ENCODE data around the gene HOXB6.

The HOXB6 gene

DNA sequence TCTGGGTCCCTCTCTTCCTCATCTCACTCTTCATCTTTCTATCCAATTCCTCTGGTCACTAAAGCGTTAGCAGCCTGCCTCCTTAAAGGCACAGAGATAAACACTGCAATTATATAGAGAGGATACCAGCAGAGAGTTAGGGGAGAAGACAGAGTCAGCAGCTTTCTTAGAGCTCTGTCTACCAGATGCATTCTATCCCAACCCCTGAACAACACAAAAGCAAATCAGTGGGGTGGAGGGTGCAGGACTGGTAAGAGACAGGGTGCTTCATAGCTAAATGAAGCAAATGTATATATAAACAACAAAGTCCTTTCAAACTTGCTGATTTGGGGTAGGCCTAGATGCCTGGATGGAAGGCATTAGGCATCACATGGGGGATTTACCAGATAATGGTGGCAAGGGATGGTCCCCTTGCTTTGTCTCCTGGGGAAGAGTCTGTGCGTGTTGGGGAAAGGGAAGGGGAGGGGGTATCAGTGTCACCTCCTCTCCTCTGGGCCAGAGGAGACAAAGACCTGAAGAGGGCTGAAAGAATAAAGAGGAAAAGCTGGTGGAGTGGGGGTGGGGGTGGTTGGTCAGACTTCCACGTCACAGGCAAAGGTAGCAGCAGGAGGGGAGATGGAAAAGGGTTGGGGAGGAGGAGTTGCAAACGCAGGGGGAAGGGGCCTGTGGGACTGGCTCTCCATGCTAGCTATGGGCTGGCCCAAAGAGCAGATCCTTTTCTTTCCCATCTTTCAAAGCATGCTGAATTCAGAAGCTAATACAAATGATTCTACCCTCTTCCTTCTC, 38.7 kb downstream of the HOXB6 start:
- Histone ChIP-seq H3K27me3 (ENCODE audit: control insufficient read depth in 3 of 3, insufficient read depth in 3 of 3, low read depth in 1 of 3, low read length in 3 of 3) (peaks cover 60 to 99% (median 99%) of the 10 kb centered on the region in 3 experiments), H3K23ac (ENCODE audit: low read depth, low read length, poor library complexity) (no peak overlapping the region), H3K9me3 (replicated peaks in 1 of 2; ENCODE audit: control insufficient read depth in 2 of 2, insufficient read depth in 1 of 2, low read depth in 1 of 2, low read length in 2 of 2) (peaks cover 0 to 2% of the 10 kb centered on the region in 2 donors), H2AFZ (ENCODE audit: low read length) (no peak overlapping the region), H4K8ac (ENCODE audit: low read depth, low read length) (no peak overlapping the region), H3K27ac (replicated peaks; ENCODE audit: low read length) (no peak overlapping the region), H3K18ac (ENCODE audit: low read length) (no peak overlapping the region), H2BK12ac (ENCODE audit: low read length) (no peak overlapping the region), H3K4me1 (ENCODE audit: control insufficient read depth in 2 of 2, insufficient read depth in 1 of 2, low read depth in 1 of 2, low read length in 2 of 2) (no peaks in the 10 kb centered on the region), H3K79me1 (ENCODE audit: low read depth, low read length) (no peaks in the 10 kb centered on the region), H3K4ac (ENCODE audit: low read length) (no peak overlapping the region), H3K4me3 (ENCODE audit: low read length in 2 of 2) (no peak overlapping the region), H3K36me3 (replicated peaks in 1 of 2; ENCODE audit: control insufficient read depth in 2 of 2, insufficient read depth in 2 of 2, low read length in 2 of 2) (no peaks in the 10 kb centered on the region), H2BK120ac (ENCODE audit: low read depth, low read length) (no peak overlapping the region), H2BK5ac (ENCODE audit: low read length) (no peak overlapping the region), H2BK15ac (ENCODE audit: low read length) (no peak overlapping the region), H3K9ac (ENCODE audit: low read depth, low read length, poor library complexity) (no peak overlapping the region), H2AK5ac (ENCODE audit: low read depth, low read length) (no peak overlapping the region), H4K91ac (ENCODE audit: low read depth, low read length, poor library complexity) (no peak overlapping the region), H3K4me2 (ENCODE audit: insufficient read depth, low read length, poor library complexity, severe bottlenecking) (no peak overlapping the region), H3K14ac (ENCODE audit: low read length) (no peak overlapping the region)
- DNase-seq (ENCODE audit: low spot score), result no peak
- WGBS, 2 donors (ENCODE audit: extremely low coverage in 2 of 2, insufficient read length in 2 of 2, insufficient replicate concordance in 1 of 2), result no CpG with 5 or more reads among the region's 4 CpGs

DNA sequence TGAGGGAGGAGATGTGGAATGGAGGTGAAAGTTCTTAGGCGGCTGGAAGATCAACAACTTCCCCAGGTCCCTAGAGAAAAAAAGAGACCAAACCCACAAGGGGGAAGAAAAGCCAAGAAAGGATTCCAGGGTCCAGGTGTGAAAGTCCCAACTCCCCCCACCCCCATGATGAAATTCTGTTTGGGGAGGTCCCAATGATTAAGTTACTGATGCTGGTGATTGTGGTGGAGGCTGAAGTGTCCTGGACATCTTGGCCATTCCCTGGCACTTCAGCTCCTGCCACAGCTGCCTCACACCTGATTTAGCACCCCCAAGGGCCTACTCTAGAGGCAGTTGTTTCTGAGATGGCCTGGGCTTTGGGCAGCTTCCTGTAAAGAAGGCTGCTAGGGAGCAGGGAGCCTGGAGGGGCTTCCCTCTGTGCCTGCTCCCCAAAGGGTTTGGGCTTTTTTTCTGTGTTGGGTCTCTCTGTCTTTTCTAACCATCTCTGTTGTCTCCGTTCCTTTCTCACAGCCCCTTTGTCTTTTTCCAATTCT, 39.7 kb downstream of the HOXB6 start:
- H2AFZ ChIP-seq (ENCODE audit: low read length), result no peak overlapping the region
- H3K9ac ChIP-seq (ENCODE audit: low read depth, low read length, poor library complexity), result no peak overlapping the region
- peaks cover 61 to 98% (median 98%) of the 10 kb centered on the region in 3 experiments for H3K27me3 ChIP-seq (ENCODE audit: control insufficient read depth in 3 of 3, insufficient read depth in 3 of 3, low read depth in 1 of 3, low read length in 3 of 3)
- H2BK120ac ChIP-seq (ENCODE audit: low read depth, low read length), result no peak overlapping the region
- H3K79me1 ChIP-seq (ENCODE audit: low read depth, low read length), result no peaks in the 10 kb centered on the region
- WGBS, 2 donors (ENCODE audit: extremely low coverage in 2 of 2, insufficient read length in 2 of 2, insufficient replicate concordance in 1 of 2), result no CpG with 5 or more reads among the region's 2 CpGs
- DNase-seq (ENCODE audit: low spot score), result no peak
- H3K14ac ChIP-seq (ENCODE audit: low read length), result no peak overlapping the region
- no peak overlapping the region for H3K27ac ChIP-seq (replicated peaks; ENCODE audit: low read length)
- no peak overlapping the region for H3K4me3 ChIP-seq (ENCODE audit: low read length in 2 of 2)
- no peak overlapping the region for H4K8ac ChIP-seq (ENCODE audit: low read depth, low read length)
- no peak overlapping the region for H2BK15ac ChIP-seq (ENCODE audit: low read length)
- no peak overlapping the region for H3K4ac ChIP-seq (ENCODE audit: low read length)
- H2BK12ac ChIP-seq (ENCODE audit: low read length), result no peak overlapping the region
- no peak overlapping the region for H2AK5ac ChIP-seq (ENCODE audit: low read depth, low read length)
- H3K36me3 ChIP-seq (replicated peaks in 1 of 2; ENCODE audit: control insufficient read depth in 2 of 2, insufficient read depth in 2 of 2, low read length in 2 of 2), result no peaks in the 10 kb centered on the region
- H2BK5ac ChIP-seq (ENCODE audit: low read length), result no peak overlapping the region
- H3K23ac ChIP-seq (ENCODE audit: low read depth, low read length, poor library complexity), result no peak overlapping the region
- H4K91ac ChIP-seq (ENCODE audit: low read depth, low read length, poor library complexity), result no peak overlapping the region
- no peaks in the 10 kb centered on the region for H3K4me1 ChIP-seq (ENCODE audit: control insufficient read depth in 2 of 2, insufficient read depth in 1 of 2, low read depth in 1 of 2, low read length in 2 of 2)
- no peak overlapping the region for H3K18ac ChIP-seq (ENCODE audit: low read length)
- H3K4me2 ChIP-seq (ENCODE audit: insufficient read depth, low read length, poor library complexity, severe bottlenecking), result no peak overlapping the region
- H3K9me3 ChIP-seq (replicated peaks in 1 of 2; ENCODE audit: control insufficient read depth in 2 of 2, insufficient read depth in 1 of 2, low read depth in 1 of 2, low read length in 2 of 2), result peaks cover 0 to 2% of the 10 kb centered on the region in 2 donors

DNA sequence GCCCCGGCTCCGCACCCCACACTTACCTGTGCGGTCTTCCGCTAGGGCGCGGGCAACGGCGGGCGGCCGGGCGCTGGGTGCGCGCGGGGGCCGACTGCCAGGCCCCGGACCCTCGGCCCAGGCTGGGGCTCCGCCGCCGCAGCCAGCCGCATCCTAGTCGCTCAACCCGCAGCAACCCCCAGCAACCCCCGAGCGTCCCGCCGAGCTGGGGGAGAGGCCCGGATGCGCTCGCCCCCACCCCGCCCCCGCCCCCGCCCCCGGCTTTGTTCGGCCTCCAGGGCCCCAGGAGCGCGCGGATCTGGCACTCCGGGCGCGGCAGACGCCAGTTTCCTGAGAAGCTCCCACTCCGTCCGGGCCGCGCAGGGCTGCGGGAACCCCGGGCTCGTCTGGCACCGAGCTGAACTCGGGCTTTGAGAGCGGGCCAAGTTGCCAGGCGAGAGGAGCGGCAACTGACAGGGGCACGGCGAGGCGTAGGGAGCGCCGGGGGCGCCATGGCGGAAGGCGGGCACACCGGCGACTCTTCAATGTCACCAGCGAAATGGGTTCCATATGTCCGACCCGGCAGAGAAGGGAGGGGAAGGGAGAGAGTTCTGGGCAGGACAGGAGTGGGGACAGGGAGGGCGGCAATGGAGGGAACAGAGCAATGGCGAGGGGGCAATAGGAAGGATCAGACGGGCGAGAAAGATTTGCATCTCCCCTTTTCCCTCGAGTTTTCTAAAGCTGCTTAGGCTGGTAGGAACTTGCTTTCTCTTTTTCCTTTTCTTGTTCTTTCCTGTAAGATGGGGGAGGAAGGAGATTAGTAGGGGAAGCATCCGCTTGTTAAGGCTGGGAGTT, 40.4 kb downstream of the HOXB6 start:
- Histone ChIP-seq H3K4ac (ENCODE audit: low read length) (no peak overlapping the region), H3K18ac (ENCODE audit: low read length) (no peak overlapping the region), H3K27ac (replicated peaks; ENCODE audit: low read length) (no peak overlapping the region), H2BK15ac (ENCODE audit: low read length) (no peak overlapping the region), H3K9ac (ENCODE audit: low read depth, low read length, poor library complexity) (no peak overlapping the region), H3K4me2 (ENCODE audit: insufficient read depth, low read length, poor library complexity, severe bottlenecking) (no peak overlapping the region), H3K27me3 (ENCODE audit: control insufficient read depth in 3 of 3, insufficient read depth in 3 of 3, low read depth in 1 of 3, low read length in 3 of 3) (peaks cover 64 to 98% (median 98%) of the 10 kb centered on the region in 3 experiments), H2BK120ac (ENCODE audit: low read depth, low read length) (no peak overlapping the region), H4K8ac (ENCODE audit: low read depth, low read length) (no peak overlapping the region), H3K79me1 (ENCODE audit: low read depth, low read length) (no peaks in the 10 kb centered on the region), H3K23ac (ENCODE audit: low read depth, low read length, poor library complexity) (no peak overlapping the region), H2BK5ac (ENCODE audit: low read length) (no peak overlapping the region), H4K91ac (ENCODE audit: low read depth, low read length, poor library complexity) (no peak overlapping the region), H3K9me3 (replicated peaks in 1 of 2; ENCODE audit: control insufficient read depth in 2 of 2, insufficient read depth in 1 of 2, low read depth in 1 of 2, low read length in 2 of 2) (peaks cover 0 to 2% of the 10 kb centered on the region in 2 donors), H2AFZ (ENCODE audit: low read length) (peak overlapping the region; percentile 35), H2AK5ac (ENCODE audit: low read depth, low read length) (no peak overlapping the region), H2BK12ac (ENCODE audit: low read length) (no peak overlapping the region), H3K14ac (ENCODE audit: low read length) (no peak overlapping the region), H3K36me3 (replicated peaks in 1 of 2; ENCODE audit: control insufficient read depth in 2 of 2, insufficient read depth in 2 of 2, low read length in 2 of 2) (no peaks in the 10 kb centered on the region), H3K4me3 (ENCODE audit: low read length in 2 of 2) (no peak overlapping the region), H3K4me1 (ENCODE audit: control insufficient read depth in 2 of 2, insufficient read depth in 1 of 2, low read depth in 1 of 2, low read length in 2 of 2) (no peaks in the 10 kb centered on the region)
- DNase-seq (ENCODE audit: low spot score), result no peak
- no CpG with 5 or more reads among the region's 73 CpGs for WGBS, 2 donors (ENCODE audit: extremely low coverage in 2 of 2, insufficient read length in 2 of 2, insufficient replicate concordance in 1 of 2)

DNA sequence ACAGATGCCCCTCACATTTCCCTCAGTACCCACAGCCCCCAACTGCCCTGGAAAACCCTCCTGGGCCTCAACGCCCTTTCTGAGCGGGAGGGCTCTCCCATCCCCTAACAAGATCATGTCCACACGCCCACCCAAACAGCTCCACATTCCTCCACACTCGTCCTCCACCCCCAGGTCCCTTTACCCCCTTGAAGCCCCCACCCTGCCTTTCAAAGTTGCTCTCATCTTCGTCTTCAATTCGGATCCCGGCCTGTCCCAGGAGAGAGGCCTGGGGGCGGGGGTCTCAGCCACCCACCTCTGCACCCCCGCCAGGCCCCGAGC, 41.0 kb downstream of the HOXB6 start:
- Histone ChIP-seq H2AK5ac (ENCODE audit: low read depth, low read length) (no peak overlapping the region), H4K8ac (ENCODE audit: low read depth, low read length) (no peak overlapping the region), H3K9ac (ENCODE audit: low read depth, low read length, poor library complexity) (no peak overlapping the region), H3K14ac (ENCODE audit: low read length) (no peak overlapping the region), H3K4ac (ENCODE audit: low read length) (no peak overlapping the region), H2BK5ac (ENCODE audit: low read length) (no peak overlapping the region), H3K27me3 (ENCODE audit: control insufficient read depth in 3 of 3, insufficient read depth in 3 of 3, low read depth in 1 of 3, low read length in 3 of 3) (peaks cover 67 to 98% (median 98%) of the 10 kb centered on the region in 3 experiments), H2BK15ac (ENCODE audit: low read length) (no peak overlapping the region), H3K23ac (ENCODE audit: low read depth, low read length, poor library complexity) (peak overlapping the region; percentile 69), H3K9me3 (replicated peaks in 1 of 2; ENCODE audit: control insufficient read depth in 2 of 2, insufficient read depth in 1 of 2, low read depth in 1 of 2, low read length in 2 of 2) (peaks cover 0 to 2% of the 10 kb centered on the region in 2 donors), H3K18ac (ENCODE audit: low read length) (no peak overlapping the region), H2BK120ac (ENCODE audit: low read depth, low read length) (no peak overlapping the region), H2BK12ac (ENCODE audit: low read length) (no peak overlapping the region), H2AFZ (ENCODE audit: low read length) (no peak overlapping the region), H3K4me3 (ENCODE audit: low read length in 2 of 2) (no peak overlapping the region), H3K36me3 (replicated peaks in 1 of 2; ENCODE audit: control insufficient read depth in 2 of 2, insufficient read depth in 2 of 2, low read length in 2 of 2) (no peaks in the 10 kb centered on the region), H3K79me1 (ENCODE audit: low read depth, low read length) (no peaks in the 10 kb centered on the region), H3K4me1 (ENCODE audit: control insufficient read depth in 2 of 2, insufficient read depth in 1 of 2, low read depth in 1 of 2, low read length in 2 of 2) (no peaks in the 10 kb centered on the region), H4K91ac (ENCODE audit: low read depth, low read length, poor library complexity) (no peak overlapping the region), H3K27ac (replicated peaks; ENCODE audit: low read length) (no peak overlapping the region), H3K4me2 (ENCODE audit: insufficient read depth, low read length, poor library complexity, severe bottlenecking) (no peak overlapping the region)
- no CpG with 5 or more reads among the region's 10 CpGs for WGBS, 2 donors (ENCODE audit: extremely low coverage in 2 of 2, insufficient read length in 2 of 2, insufficient replicate concordance in 1 of 2)
- no peak for DNase-seq (ENCODE audit: low spot score)

Data from neuronal stem cell (in vitro differentiated cells).